Upper lobe of left lung (tissue), 4 donors: Measurements from ENCODE around the gene CLTC.

Source experiments
- EP300 ChIP-seq, 4 donors: sonication (generic); formaldehyde crosslinking; IDR thresholded peaks; one replicate each; pipeline ENCODE4 v1.5.1; 2017; ENCODE audit warnings: antibody characterized with exemption in 4 of 4, control low read depth in 2 of 4
- POLR2A ChIP-seq, 4 donors: fragments of 450-650 bp; IDR thresholded peaks; one replicate each; pipeline ENCODE4 v1.5.1; 2016 to 2017; ENCODE audit warnings: antibody characterized with exemption in 4 of 4, mild to moderate bottlenecking in 2 of 4
- POLR2AphosphoS5 ChIP-seq, 2 donors: sonication (generic); formaldehyde crosslinking; IDR thresholded peaks; one replicate each; pipeline ENCODE4 v1.5.1; 2017; ENCODE audit warnings: antibody characterized with exemption in 2 of 2
- TF ChIP-seq, protein P1 (sequence below), 6 experiments: fragments of 450-650 bp in 4 of 6; fragments of 200-600 bp in 2 of 6; sonication (generic) in 2 of 6; IDR thresholded peaks; one replicate each; pipeline ENCODE4 v1.5.1; 2016 to 2019; ENCODE audit warnings: antibody characterized with exemption in 6 of 6

DNA sequence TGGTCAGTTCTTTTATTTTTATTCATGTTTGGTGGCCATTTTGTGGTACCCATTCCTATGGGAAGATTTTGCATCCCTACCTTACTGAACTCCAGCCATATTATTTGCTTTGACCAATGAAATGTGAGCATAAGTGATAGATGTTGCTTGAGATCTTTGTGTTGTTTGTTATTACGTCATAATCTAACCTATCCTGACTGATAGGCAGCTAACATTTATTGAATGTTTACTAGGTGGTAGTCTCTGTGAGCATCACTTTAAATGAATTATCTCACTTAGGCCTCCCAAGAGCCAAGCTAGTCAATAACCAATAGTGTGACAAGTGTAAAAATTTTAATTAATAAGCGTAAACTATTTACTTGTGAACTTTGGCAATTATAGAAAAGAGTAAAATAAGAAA lies 125.3 kb downstream of the CLTC start:
- no peak for TF ChIP-seq POLR2A (IDR thresholded peaks at IDR 0.05)
- no peak for TF ChIP-seq POLR2AphosphoS5 (IDR thresholded peaks at IDR 0.05)
- TF ChIP-seq, protein P1, sequence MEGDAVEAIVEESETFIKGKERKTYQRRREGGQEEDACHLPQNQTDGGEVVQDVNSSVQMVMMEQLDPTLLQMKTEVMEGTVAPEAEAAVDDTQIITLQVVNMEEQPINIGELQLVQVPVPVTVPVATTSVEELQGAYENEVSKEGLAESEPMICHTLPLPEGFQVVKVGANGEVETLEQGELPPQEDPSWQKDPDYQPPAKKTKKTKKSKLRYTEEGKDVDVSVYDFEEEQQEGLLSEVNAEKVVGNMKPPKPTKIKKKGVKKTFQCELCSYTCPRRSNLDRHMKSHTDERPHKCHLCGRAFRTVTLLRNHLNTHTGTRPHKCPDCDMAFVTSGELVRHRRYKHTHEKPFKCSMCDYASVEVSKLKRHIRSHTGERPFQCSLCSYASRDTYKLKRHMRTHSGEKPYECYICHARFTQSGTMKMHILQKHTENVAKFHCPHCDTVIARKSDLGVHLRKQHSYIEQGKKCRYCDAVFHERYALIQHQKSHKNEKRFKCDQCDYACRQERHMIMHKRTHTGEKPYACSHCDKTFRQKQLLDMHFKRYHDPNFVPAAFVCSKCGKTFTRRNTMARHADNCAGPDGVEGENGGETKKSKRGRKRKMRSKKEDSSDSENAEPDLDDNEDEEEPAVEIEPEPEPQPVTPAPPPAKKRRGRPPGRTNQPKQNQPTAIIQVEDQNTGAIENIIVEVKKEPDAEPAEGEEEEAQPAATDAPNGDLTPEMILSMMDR (IDR thresholded peaks at IDR 0.05): no peak
- no peak for TF ChIP-seq EP300 (IDR thresholded peaks at IDR 0.05)
